Activated CD8-positive, alpha-beta memory T cell treated with anti-CD3 and anti-CD28 coated beads, Interleukin-2, amount 50 U/mL, for 1 hour (primary cell): Measurements from ENCODE around the gene TMEM19.

Source experiments
- DNase-seq: peaks from one replicate; pipeline ENCODE4 v3.0.0-alpha.2; 2020; ENCODE audit errors: extremely low read depth

TMEM19 gene

GRCh38 chr12:71718611-71719010 lies 32.7 kb downstream of the TMEM19 start:
- no peak for DNase-seq

- DNase-seq, result no peak
These were observed 33.9 kb downstream of the TMEM19 start for GRCh38 chr12:71719647-71720370.

DNA sequence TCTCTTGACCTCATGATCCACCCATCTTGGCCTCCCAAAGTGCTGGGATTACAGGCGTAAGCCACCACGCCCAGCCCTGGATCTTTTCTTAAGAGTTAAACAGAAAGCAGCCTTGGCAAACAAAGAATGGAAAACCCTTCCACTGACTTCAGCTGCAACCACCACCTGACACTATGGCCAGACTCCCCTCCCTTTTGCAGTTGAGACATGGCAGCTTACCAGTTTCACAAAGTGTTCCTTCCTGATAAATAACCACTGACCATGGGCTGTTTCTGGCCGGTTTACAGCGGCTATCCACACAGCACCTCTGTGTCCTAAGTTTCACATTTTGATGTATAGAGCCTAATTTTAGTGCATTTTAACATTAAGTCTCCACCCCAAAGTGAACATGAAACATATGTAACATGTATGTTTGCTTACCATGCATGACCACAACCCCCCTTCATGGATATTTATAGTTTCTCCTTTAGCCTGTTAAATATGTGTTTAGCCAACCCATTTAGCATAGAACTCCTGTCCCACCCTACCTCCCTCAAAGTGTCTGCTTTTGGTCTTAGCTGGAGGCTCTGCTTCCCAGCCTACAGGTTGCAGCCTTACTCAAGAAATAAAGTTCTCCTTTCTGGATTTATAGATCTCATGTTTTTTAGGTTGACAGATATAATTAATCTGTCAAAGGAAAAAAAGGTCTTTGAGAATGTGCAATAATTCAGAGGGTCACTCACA lies 36.1 kb downstream of the TMEM19 start:
- no peak for DNase-seq

- no peak for DNase-seq
These were observed 39.1 kb downstream of the TMEM19 start for GRCh38 chr12:71725011-71725410.

DNA sequence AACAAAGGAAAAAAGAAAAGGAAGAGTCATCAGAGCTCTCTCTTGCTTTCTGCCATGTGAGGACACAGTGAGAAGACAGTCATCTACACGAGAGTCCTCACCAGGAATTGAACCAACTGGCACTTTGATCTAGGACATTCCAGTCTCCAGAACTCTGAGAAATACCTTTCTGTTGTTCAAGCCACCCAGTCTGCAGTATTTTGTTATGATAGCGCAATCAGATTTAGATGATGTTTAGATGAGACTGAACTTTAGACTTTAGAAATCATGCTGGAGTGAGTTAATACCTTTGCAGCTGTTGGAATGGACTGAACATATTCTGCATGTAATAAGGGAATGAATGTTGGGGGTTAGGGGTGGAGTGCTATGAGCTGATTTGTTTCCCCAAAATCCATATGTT lies 40.7 kb downstream of the TMEM19 start:
- no peak for DNase-seq

DNA sequence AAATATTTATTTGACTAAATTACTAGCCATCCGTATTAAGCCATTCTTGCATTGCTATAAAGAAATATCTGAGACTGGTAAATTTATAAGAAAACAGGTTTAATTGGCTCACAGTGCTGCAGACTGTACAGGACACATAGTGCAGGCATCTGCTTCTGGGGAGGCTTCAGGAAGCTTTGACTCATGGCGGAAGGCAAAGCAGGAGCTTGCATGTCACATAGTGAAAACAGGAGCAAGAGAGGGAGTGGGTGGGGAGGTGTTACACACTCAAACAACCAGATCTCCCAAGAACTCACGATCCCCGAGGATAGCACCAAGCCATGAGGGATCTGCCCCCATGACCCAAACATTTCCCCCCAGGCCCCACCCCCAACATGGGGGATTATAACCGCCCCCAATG lies 42.1 kb downstream of the TMEM19 start:
- DNase-seq, result no peak

DNA sequence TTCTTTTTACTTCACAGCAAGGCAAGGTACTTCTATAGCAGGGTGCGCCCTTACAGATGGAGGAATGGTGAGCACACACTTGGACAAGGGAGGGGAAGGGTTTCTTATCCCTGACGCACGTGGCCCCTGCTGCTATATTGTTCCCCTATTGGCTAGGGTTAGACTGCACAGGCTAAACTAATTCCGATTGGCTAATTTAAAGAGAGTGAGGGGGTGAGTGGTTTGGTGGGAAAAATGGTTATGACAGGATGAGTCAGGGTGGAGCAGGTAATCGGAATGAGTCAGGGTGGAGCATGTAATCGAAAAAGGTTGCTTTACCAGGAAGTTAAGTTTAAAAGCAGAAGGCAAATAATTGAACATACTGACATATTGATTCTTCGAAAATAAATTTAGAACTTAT lies 45.1 kb downstream of the TMEM19 start:
- DNase-seq, result no peak

- no peak for DNase-seq
These were observed 45.8 kb downstream of the TMEM19 start for GRCh38 chr12:71731439-71732356.

DNA sequence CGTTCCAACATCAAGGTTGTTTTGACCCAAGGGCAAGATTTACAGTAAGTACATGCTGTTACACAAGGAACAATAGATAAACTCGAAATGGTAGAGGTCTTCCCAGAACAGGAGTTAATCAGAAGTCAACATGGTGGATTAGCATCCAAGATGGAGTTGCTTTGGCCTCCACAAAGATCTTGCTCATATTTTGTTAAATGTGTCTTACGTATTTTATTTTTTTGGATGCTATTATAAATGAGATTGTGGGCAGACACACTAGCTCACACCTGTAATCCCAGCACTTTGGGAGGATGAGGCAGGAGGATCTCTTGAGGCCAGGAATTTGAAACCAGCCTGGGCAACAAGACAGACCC lies 46.5 kb downstream of the TMEM19 start:
- no peak for DNase-seq

DNA sequence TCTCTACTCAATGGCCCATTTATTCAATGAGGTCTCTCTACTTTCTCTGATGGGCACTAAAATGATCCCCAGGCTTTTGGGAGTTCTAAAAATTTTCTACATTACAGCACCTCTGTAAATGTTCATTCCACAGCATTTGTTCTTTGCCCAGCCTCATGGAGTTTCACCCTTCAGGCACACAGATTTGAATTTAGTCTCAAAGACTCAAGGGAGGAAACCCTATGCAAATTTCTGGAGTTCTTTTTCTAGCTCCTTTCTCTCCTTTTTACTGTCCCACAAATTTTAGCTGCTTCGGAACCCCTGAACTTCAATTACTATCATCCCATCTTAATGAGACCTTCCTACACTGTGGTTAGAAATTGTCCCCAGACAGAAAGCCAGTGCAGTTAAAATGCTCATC lies 51.3 kb downstream of the TMEM19 start:
- DNase-seq, result no peak

- no peak for DNase-seq
These were observed 57.1 kb downstream of the TMEM19 start for GRCh38 chr12:71742998-71743397.

GRCh38 chr12:71744522-71745300 lies 58.8 kb downstream of the TMEM19 start:
- DNase-seq, result no peak

DNA sequence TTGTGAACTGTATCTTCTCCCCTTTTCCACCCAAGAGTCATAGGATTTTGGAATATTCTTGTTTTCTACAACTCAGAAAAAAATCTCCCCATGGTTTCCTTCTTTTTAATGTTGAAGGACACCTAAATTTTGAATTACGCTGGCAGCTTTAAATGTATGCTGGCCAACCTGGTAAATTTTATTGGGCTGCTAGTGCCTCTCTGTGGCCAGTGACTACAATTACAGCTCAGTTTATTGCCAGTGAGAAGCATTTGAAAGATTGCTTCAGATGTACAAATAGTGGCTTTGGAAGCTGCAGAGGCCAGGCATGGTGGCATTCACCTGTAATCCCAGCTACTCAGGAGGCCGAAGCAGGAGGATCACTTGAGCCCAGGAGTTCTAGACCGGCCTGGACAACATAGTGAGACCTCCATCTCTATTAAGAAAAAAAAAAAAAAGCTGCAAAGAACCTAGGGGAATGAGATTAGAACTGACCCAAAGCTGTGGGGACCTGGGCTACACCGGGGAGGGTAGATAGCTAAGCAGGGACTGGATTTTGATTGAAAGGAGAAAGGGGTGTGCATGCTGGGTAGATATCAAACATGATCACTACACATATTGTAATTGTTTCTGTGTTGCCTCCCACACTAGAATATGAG lies 61.2 kb downstream of the TMEM19 start:
- no peak for DNase-seq

- no peak for DNase-seq
These were observed 62.4 kb downstream of the TMEM19 start for GRCh38 chr12:71748081-71748850.

DNA sequence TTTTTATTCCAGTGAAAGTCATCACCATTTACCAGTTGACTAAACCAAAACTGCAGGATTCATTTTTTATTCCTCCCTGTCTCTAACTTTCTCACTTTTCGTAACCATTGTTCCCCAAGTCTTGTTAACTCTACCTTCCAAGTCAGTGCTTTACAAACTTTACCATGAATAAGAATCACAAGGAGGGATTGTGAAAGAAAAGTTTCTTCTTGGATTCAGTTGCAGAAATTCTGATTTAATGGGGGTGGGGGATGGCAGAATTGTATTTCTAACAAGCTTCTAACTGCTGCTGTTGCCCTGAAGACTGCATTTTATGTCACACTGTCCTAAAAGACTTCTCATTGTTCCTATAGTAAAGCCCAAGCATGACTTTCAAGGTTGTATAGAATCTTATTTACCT lies 63.8 kb downstream of the TMEM19 start:
- no peak for DNase-seq

GRCh38 chr12:71752891-71753290 lies 67.0 kb downstream of the TMEM19 start:
- DNase-seq, result no peak
